ENCODE data around the gene BMP8A.
"Not testable (repeated sequence)": the region's sequence is repeated elsewhere in the genome, so short reads cannot be mapped to it uniquely, and the experiment has no call there.

The BMP8A gene

GRCh38 chr1:39472826-39473225 is 18.6 kb upstream of the BMP8A start:
- H3K27ac ChIP-seq, result no peak overlapping the region
- TF ChIP-seq ZFX (IDR thresholded peaks at IDR 0.05), result no peak
- TF ChIP-seq CTCF (conservative IDR thresholded peaks at IDR 0.05), result no peak

- H3K27ac ChIP-seq, result no peak overlapping the region
- TF ChIP-seq ZFX (IDR thresholded peaks at IDR 0.05), result no peak
- no peak for TF ChIP-seq CTCF (conservative IDR thresholded peaks at IDR 0.05)
Measured at GRCh38 chr1:39473324-39473723, 18.1 kb upstream of the BMP8A start.

- H3K27ac ChIP-seq, result no peak overlapping the region
- TF ChIP-seq ZFX (IDR thresholded peaks at IDR 0.05), result no peak
- no peak for TF ChIP-seq CTCF (conservative IDR thresholded peaks at IDR 0.05)
Measured at GRCh38 chr1:39474810-39475209, 16.6 kb upstream of the BMP8A start.

- H3K27ac ChIP-seq, result not testable (repeated sequence)
Measured at GRCh38 chr1:39475551-39475950, 15.9 kb upstream of the BMP8A start.

- no peak for TF ChIP-seq CTCF (conservative IDR thresholded peaks at IDR 0.05)
- TF ChIP-seq ZFX (IDR thresholded peaks at IDR 0.05), result no peak
- no peak overlapping the region for H3K27ac ChIP-seq
Measured at GRCh38 chr1:39478126-39478915, 13.1 kb upstream of the BMP8A start.

- H3K27ac ChIP-seq, result no peak overlapping the region
- TF ChIP-seq ZFX (IDR thresholded peaks at IDR 0.05), result no peak
- no peak for TF ChIP-seq CTCF (conservative IDR thresholded peaks at IDR 0.05)
Measured at GRCh38 chr1:39481289-39481688, 10.1 kb upstream of the BMP8A start.

GRCh38 chr1:39483276-39483675 is 8.2 kb upstream of the BMP8A start:
- TF ChIP-seq ZFX (IDR thresholded peaks at IDR 0.05) (no peak), CTCF (conservative IDR thresholded peaks at IDR 0.05) (no peak)
- no peak overlapping the region for H3K27ac ChIP-seq

GRCh38 chr1:39484564-39484963 is 6.9 kb upstream of the BMP8A start:
- no peak overlapping the region for H3K27ac ChIP-seq
- TF ChIP-seq ZFX (IDR thresholded peaks at IDR 0.05) (no peak), CTCF (conservative IDR thresholded peaks at IDR 0.05) (no peak)
